ENCODE measurements around the gene MARCHF10. TPM values are rescaled to one million over a fixed set of nuclear protein-coding genes. Genes with fewer than 3 reads are reported as not detected.

Gene MARCHF10
- total and polyA plus RNA-seq, 9 of the 15 experiments (the other 6 are each of a cell fraction or from before 2014, with no cell fraction given) = not detected

- no peak for ATAC-seq
- POLR2A ChIA-PET = no interaction called here
- intact Hi-C loops (cut with micrococcal nuclease) (no loop called here), in situ Hi-C loops (cut with MboI) (no loop called here)
- TF ChIP-seq STAT5B (CRISPR knock-in tag; IDR thresholded peaks at IDR 0.05) = no peak
- TF ChIP-seq ZNF445 (CRISPR knock-in tag; IDR thresholded peaks at IDR 0.05; ENCODE audit: low read depth) = no peak
- no peak for TF ChIP-seq ELF4 (CRISPR knock-in tag; IDR thresholded peaks at IDR 0.05)
- no peak for TF ChIP-seq ZBTB8A (IDR thresholded peaks at IDR 0.05; ENCODE audit: partially characterized antibody)
- TF ChIP-seq RBM17 (IDR thresholded peaks at IDR 0.05; ENCODE audit: borderline replicate concordance, low read depth, low read length) = no peak
- TF ChIP-seq CEBPB (tag; IDR thresholded peaks at IDR 0.05) = no peak
- TF ChIP-seq HES1 (IDR thresholded peaks at IDR 0.05; ENCODE audit: low read depth) = no peak
- TF ChIP-seq SIRT6 (IDR thresholded peaks at IDR 0.05; ENCODE audit: low read depth, low read length) = no peak
- no peak for TF ChIP-seq NKRF (IDR thresholded peaks at IDR 0.05; ENCODE audit: borderline replicate concordance)
- no peak for TF ChIP-seq SPI1 (IDR thresholded peaks at IDR 0.05; ENCODE audit: borderline replicate concordance, low read depth, low read length)
- TF ChIP-seq DMBX1 (CRISPR knock-in tag; IDR thresholded peaks at IDR 0.05; ENCODE audit: borderline replicate concordance) = no peak
- no peak for TF ChIP-seq PML (IDR thresholded peaks at IDR 0.05; ENCODE audit: low read length)
- TF ChIP-seq ZNF174 (CRISPR knock-in tag; IDR thresholded peaks at IDR 0.05) = no peak
- TF ChIP-seq HNRNPUL1 (IDR thresholded peaks at IDR 0.05; ENCODE audit: low read length) = no peak
- TF ChIP-seq CTCFL (IDR thresholded peaks at IDR 0.05; ENCODE audit: borderline replicate concordance, insufficient read depth, low read depth, low read length, poor library complexity, severe bottlenecking) = no peak
- TF ChIP-seq SAFB2 (IDR thresholded peaks at IDR 0.05; ENCODE audit: borderline replicate concordance, low read depth, low read length, severe bottlenecking) = no peak
- TF ChIP-seq SRSF3 (IDR thresholded peaks at IDR 0.05; ENCODE audit: insufficient read depth, low read length) = no peak
- WGBS (ENCODE audit: insufficient coverage, low coverage, missing lambda C conversion rate) = 0% methylated on average over 8 of the region's 8 CpGs
- Histone ChIP-seq H2AFZ (ENCODE audit: low read depth, low read length) (no peak overlapping the region), H3K27me3 (ENCODE audit: control insufficient read depth in 2 of 2, insufficient read depth in 2 of 2, low read length in 2 of 2) (peaks cover 54 to 56% of the 10 kb centered on the region in 2 experiments), H3K9ac (ENCODE audit: insufficient read depth in 1 of 2, low read depth in 2 of 2, low read length in 2 of 2) (no peak overlapping the region), H3K79me2 (ENCODE audit: control insufficient read depth, insufficient read depth, low read length) (no peaks in the 10 kb centered on the region), H4K20me1 (replicated peaks; ENCODE audit: control insufficient read depth, insufficient read depth, low read length) (0 out of 2 replicates have a peak, but pooled peaks cover 3% of the 10 kb centered on the region), H3K36me3 (ENCODE audit: control insufficient read depth, insufficient read depth, low read length) (no peaks in the 10 kb centered on the region), H3K4me2 (ENCODE audit: insufficient read depth, low read length) (no peak overlapping the region), H3K4me3 (no peak overlapping the region), H3K27ac (ENCODE audit: extremely low read depth, low read depth, low read length) (no peak overlapping the region), H3K4me1 (replicated peaks in 1 of 2; ENCODE audit: control insufficient read depth in 2 of 2, insufficient read depth in 2 of 2, low read length in 2 of 2) (no peaks in the 10 kb centered on the region; a peak in 1 of 5 replicates), H3K9me3 (replicated peaks; ENCODE audit: control insufficient read depth, insufficient read depth, low read depth, low read length) (no peaks in the 10 kb centered on the region), H3K9me1 (ENCODE audit: control insufficient read depth, insufficient read depth, low read length) (no peaks in the 10 kb centered on the region)
- BruUV-seq (replicated peaks) = no TSS peak
- FAIRE-seq = no peak
- CTCF ChIA-PET (ENCODE audit: low intra/inter-chr PET ratio) = interaction anchor here (0.6 kb wide), 1 partner anchor 37 kb away, joined by 3 read pairs; no protein-coding TSS in a partner anchor
- DNase-seq (ENCODE audit: extremely low read depth in 1 of 4, low spot score in 3 of 4) = no peak
Observed at GRCh38 chr17:62746941-62747340, 61.2 kb downstream of the MARCHF10 start.

Data from K562 (cell line).